ENCODE measurements around the gene IL36B.

Gene IL36B

GRCh38 chr2:113058411-113058994 lies 5.8 kb upstream of the IL36B start:
- no peaks in the 10 kb centered on the region for H3K36me3 ChIP-seq (ENCODE audit: control insufficient read depth in 5 of 5, insufficient read depth in 5 of 5, low read length in 5 of 5)
- H3K9me3 ChIP-seq (ENCODE audit: control insufficient read depth in 5 of 5, low read length in 5 of 5) = peaks cover 0 to 14% (median 4%) of the 10 kb centered on the region in 5 donors
- H3K9ac ChIP-seq (ENCODE audit: low read length in 5 of 5) = no peak overlapping the region
- no peak overlapping the region for H3K4me3 ChIP-seq (ENCODE audit: low read depth in 1 of 5, low read length in 5 of 5)
- peaks cover 0 to 8% (median 4%) of the 10 kb centered on the region in 5 donors for H3K27me3 ChIP-seq (ENCODE audit: control insufficient read depth in 5 of 5, insufficient read depth in 4 of 5, low read length in 5 of 5)
- H3K4me1 ChIP-seq (ENCODE audit: control insufficient read depth in 5 of 5, insufficient read depth in 5 of 5, low read length in 5 of 5) = no peaks in the 10 kb centered on the region
- no peak overlapping the region for H3K27ac ChIP-seq (ENCODE audit: low read depth, low read length)

DNA sequence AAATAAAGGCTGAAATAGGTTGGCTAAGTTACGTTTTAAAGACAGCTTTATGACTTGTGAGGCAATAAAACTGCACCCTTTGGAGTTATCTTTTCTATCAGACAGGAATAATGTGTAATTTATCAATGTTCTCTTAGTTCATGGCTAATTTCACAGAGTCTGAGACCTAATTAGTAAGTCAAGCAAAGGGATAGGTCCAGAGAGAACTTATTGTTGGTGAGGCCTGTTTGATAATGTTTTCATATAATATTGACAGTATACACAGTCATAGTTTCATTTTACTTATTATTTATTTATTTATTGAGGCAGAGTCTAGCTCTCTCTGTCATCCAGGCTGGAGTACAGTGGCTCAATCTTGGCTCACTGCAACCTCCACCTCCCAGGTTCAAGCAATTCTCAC lies 4.5 kb upstream of the IL36B start:
- H3K4me1 ChIP-seq (ENCODE audit: control insufficient read depth in 5 of 5, insufficient read depth in 5 of 5, low read length in 5 of 5) = no peaks in the 10 kb centered on the region
- H3K27ac ChIP-seq (ENCODE audit: low read depth, low read length) = no peak overlapping the region
- peaks cover 0 to 3% (median 0%) of the 10 kb centered on the region in 5 donors for H3K27me3 ChIP-seq (ENCODE audit: control insufficient read depth in 5 of 5, insufficient read depth in 4 of 5, low read length in 5 of 5)
- no peaks in the 10 kb centered on the region for H3K36me3 ChIP-seq (ENCODE audit: control insufficient read depth in 5 of 5, insufficient read depth in 5 of 5, low read length in 5 of 5)
- H3K9me3 ChIP-seq (ENCODE audit: control insufficient read depth in 5 of 5, low read length in 5 of 5) = peaks cover 0 to 14% (median 4%) of the 10 kb centered on the region in 5 donors
- no peak overlapping the region for H3K9ac ChIP-seq (ENCODE audit: low read length in 5 of 5)
- no peak overlapping the region for H3K4me3 ChIP-seq (ENCODE audit: low read depth in 1 of 5, low read length in 5 of 5)

DNA sequence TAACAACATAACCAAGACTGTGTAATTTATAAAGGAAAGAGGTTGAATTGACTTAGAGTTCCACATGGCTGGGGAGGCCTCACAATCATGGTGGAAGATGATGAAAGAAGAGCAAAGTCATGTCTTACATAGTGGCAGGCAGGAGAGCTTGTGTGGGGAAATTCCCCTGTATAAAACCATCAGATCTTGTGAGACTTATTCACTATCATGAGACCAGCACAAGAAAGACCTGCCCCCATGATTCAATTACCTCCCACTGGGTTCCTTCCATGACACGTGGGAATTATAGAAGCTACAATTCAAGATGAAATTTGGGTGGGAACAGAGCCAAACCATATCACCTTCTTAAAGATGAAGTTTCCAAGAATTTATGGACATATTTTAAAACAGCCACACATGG lies 3.9 kb upstream of the IL36B start:
- Histone ChIP-seq H3K9ac (ENCODE audit: low read length in 5 of 5) (no peak overlapping the region), H3K27ac (ENCODE audit: low read depth, low read length) (no peak overlapping the region), H3K27me3 (ENCODE audit: control insufficient read depth in 5 of 5, insufficient read depth in 4 of 5, low read length in 5 of 5) (peaks cover 0 to 3% (median 0%) of the 10 kb centered on the region in 5 donors), H3K36me3 (ENCODE audit: control insufficient read depth in 5 of 5, insufficient read depth in 5 of 5, low read length in 5 of 5) (no peaks in the 10 kb centered on the region), H3K4me3 (ENCODE audit: low read depth in 1 of 5, low read length in 5 of 5) (no peak overlapping the region), H3K9me3 (ENCODE audit: control insufficient read depth in 5 of 5, low read length in 5 of 5) (peaks cover 0 to 16% (median 4%) of the 10 kb centered on the region in 5 donors), H3K4me1 (ENCODE audit: control insufficient read depth in 5 of 5, insufficient read depth in 5 of 5, low read length in 5 of 5) (no peaks in the 10 kb centered on the region)

DNA sequence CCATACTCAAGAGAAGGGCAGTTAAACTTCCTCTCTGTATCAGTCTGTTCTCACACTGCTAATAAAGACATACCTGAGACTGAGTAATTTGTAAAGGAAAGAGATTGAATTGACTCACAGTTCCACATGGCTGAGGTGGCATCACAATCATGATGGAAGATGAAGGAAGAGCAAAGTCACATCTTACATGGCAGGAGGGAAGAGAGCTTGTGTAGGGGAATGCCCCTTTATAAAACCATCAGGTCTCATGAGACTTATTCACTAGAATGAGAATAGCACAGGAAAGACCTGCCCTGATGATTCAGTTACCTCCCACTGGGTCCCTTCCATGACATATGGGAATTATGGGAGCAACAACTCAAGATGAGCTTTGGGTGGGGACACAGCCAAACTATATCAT lies 1.4 kb upstream of the IL36B start:
- peaks cover 0 to 26% (median 5%) of the 10 kb centered on the region in 5 donors for H3K9me3 ChIP-seq (ENCODE audit: control insufficient read depth in 5 of 5, low read length in 5 of 5)
- peaks cover 0 to 3% (median 0%) of the 10 kb centered on the region in 5 donors for H3K27me3 ChIP-seq (ENCODE audit: control insufficient read depth in 5 of 5, insufficient read depth in 4 of 5, low read length in 5 of 5)
- no peak overlapping the region for H3K4me3 ChIP-seq (ENCODE audit: low read depth in 1 of 5, low read length in 5 of 5)
- no peaks in the 10 kb centered on the region for H3K4me1 ChIP-seq (ENCODE audit: control insufficient read depth in 5 of 5, insufficient read depth in 5 of 5, low read length in 5 of 5)
- no peaks in the 10 kb centered on the region for H3K36me3 ChIP-seq (ENCODE audit: control insufficient read depth in 5 of 5, insufficient read depth in 5 of 5, low read length in 5 of 5)
- H3K9ac ChIP-seq (ENCODE audit: low read length in 5 of 5) = no peak overlapping the region
- no peak overlapping the region for H3K27ac ChIP-seq (ENCODE audit: low read depth, low read length)

DNA sequence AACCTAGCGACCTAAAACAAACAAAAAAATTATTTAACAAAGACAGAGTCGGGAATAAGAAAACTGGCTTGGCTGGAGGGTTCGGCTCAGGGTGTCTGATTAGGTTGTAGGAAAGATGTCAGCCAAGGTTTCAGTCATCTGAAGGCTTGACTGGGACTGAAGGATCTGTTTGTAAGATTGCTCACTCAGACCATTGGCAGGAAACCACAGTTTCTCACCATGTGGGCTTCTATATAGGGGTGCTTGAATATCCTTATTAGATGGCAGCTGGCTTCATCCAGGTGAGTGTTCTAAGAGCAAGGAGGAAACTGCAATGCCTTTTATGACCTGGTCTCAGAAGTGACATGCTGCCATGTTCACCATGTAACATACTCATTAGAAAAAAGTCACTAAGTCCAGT lies 999 bp upstream of the IL36B start:
- Histone ChIP-seq H3K4me1 (ENCODE audit: control insufficient read depth in 5 of 5, insufficient read depth in 5 of 5, low read length in 5 of 5) (no peaks in the 10 kb centered on the region), H3K9ac (ENCODE audit: low read length in 5 of 5) (no peak overlapping the region), H3K36me3 (ENCODE audit: control insufficient read depth in 5 of 5, insufficient read depth in 5 of 5, low read length in 5 of 5) (no peaks in the 10 kb centered on the region), H3K4me3 (ENCODE audit: low read depth in 1 of 5, low read length in 5 of 5) (no peak overlapping the region), H3K27ac (ENCODE audit: low read depth, low read length) (no peak overlapping the region), H3K9me3 (ENCODE audit: control insufficient read depth in 5 of 5, low read length in 5 of 5) (peaks cover 0 to 26% (median 5%) of the 10 kb centered on the region in 5 donors), H3K27me3 (ENCODE audit: control insufficient read depth in 5 of 5, insufficient read depth in 4 of 5, low read length in 5 of 5) (peaks cover 0 to 3% (median 0%) of the 10 kb centered on the region in 5 donors)

DNA sequence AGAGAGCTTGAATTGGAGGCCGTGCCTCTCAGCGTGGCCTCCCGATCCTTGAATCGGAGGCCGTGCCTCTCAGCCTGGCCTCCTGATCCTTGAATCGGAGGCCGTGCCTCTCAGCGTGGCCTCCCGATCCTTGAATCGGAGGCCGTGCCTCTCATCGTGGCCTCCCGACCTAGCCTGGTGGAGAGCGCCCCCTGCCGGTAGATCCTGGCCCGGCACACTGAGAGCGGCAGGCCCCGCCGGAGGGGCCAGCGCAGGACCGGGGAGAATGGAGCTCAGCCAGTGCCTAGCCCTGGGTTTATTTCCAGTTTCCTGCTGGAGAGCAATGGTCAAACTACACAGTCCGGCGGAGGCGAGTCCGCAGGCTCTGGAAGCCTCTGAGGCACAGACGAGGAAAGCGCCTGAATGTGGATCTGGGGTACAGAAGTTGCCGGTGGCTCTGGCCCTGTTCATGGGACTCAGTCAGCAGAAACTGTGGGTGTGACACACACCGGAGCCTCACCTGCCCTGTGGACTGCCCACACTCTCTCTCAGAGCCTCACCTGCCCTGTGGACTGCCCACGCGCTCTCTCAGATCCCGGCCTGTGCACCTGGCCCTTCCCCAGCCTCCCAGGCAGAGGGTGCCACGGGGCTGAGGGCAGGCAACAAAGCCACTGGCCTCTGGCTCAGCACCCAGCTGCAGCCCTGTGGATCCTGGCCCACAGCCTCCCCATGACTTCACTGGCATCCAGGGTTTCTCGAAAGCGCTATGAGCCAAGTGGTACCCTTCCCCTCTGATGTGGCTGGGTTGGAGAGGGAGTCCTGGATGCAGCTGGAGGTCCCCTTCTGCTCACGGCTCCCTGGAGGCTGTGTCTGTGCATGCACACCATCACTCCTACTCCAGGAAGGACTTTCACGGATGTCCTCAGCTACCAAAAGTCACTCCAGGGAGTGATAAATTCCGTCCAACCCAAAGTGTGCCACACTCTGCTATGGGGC lies 1.5 kb downstream of the IL36B start:
- no peak overlapping the region for H3K9ac ChIP-seq (ENCODE audit: low read length in 5 of 5)
- no peaks in the 10 kb centered on the region for H3K4me1 ChIP-seq (ENCODE audit: control insufficient read depth in 5 of 5, insufficient read depth in 5 of 5, low read length in 5 of 5)
- H3K27me3 ChIP-seq (ENCODE audit: control insufficient read depth in 5 of 5, insufficient read depth in 4 of 5, low read length in 5 of 5) = peaks cover 0 to 3% (median 0%) of the 10 kb centered on the region in 5 donors
- no peak overlapping the region for H3K27ac ChIP-seq (ENCODE audit: low read depth, low read length)
- H3K36me3 ChIP-seq (ENCODE audit: control insufficient read depth in 5 of 5, insufficient read depth in 5 of 5, low read length in 5 of 5) = no peaks in the 10 kb centered on the region
- no peak overlapping the region for H3K4me3 ChIP-seq (ENCODE audit: low read depth in 1 of 5, low read length in 5 of 5)
- peaks cover 0 to 24% (median 5%) of the 10 kb centered on the region in 5 donors for H3K9me3 ChIP-seq (ENCODE audit: control insufficient read depth in 5 of 5, low read length in 5 of 5)

- no peak overlapping the region for H3K9ac ChIP-seq (ENCODE audit: low read length in 5 of 5)
- no peaks in the 10 kb centered on the region for H3K27me3 ChIP-seq (ENCODE audit: control insufficient read depth in 5 of 5, insufficient read depth in 4 of 5, low read length in 5 of 5)
- H3K4me3 ChIP-seq (ENCODE audit: low read depth in 1 of 5, low read length in 5 of 5) = no peak overlapping the region
- H3K36me3 ChIP-seq (ENCODE audit: control insufficient read depth in 5 of 5, insufficient read depth in 5 of 5, low read length in 5 of 5) = no peaks in the 10 kb centered on the region
- no peak overlapping the region for H3K27ac ChIP-seq (ENCODE audit: low read depth, low read length)
- H3K9me3 ChIP-seq (ENCODE audit: control insufficient read depth in 5 of 5, low read length in 5 of 5) = peaks cover 0 to 10% (median 2%) of the 10 kb centered on the region in 5 donors
- no peaks in the 10 kb centered on the region for H3K4me1 ChIP-seq (ENCODE audit: control insufficient read depth in 5 of 5, insufficient read depth in 5 of 5, low read length in 5 of 5)
Observed at GRCh38 chr2:113046465-113046864, 6.2 kb downstream of the IL36B start.

- Histone ChIP-seq H3K9me3 (ENCODE audit: control insufficient read depth in 5 of 5, low read length in 5 of 5) (peaks cover 0 to 4% (median 0%) of the 10 kb centered on the region in 5 donors), H3K4me3 (ENCODE audit: low read depth in 1 of 5, low read length in 5 of 5) (no peak overlapping the region), H3K4me1 (ENCODE audit: control insufficient read depth in 5 of 5, insufficient read depth in 5 of 5, low read length in 5 of 5) (no peaks in the 10 kb centered on the region), H3K36me3 (ENCODE audit: control insufficient read depth in 5 of 5, insufficient read depth in 5 of 5, low read length in 5 of 5) (no peaks in the 10 kb centered on the region), H3K9ac (ENCODE audit: low read length in 5 of 5) (no peak overlapping the region), H3K27ac (ENCODE audit: low read depth, low read length) (no peak overlapping the region), H3K27me3 (ENCODE audit: control insufficient read depth in 5 of 5, insufficient read depth in 4 of 5, low read length in 5 of 5) (no peaks in the 10 kb centered on the region)
Observed at GRCh38 chr2:113041871-113042270, 10.8 kb downstream of the IL36B start.

DNA sequence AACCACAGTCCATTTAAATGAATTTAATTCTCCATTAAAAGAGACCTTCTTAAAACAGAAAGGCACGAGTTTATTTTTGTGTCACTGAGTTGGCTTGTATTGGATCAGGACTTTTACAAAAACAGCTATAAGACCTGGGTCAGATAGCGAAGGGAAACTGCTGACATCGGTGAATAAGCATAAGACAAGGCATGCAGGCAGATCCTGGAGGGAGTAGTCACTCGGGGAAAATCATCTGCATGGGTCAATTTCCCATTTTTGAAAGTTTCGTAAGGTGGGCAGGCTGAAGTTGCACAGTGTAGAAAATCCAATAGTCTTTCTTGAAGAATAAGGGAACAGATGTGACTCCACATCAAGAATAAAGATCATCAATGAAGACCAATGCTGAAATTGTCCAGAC lies 12.9 kb downstream of the IL36B start:
- no peaks in the 10 kb centered on the region for H3K36me3 ChIP-seq (ENCODE audit: control insufficient read depth in 5 of 5, insufficient read depth in 5 of 5, low read length in 5 of 5)
- H3K27ac ChIP-seq (ENCODE audit: low read depth, low read length) = no peak overlapping the region
- peaks cover 0 to 2% (median 0%) of the 10 kb centered on the region in 5 donors for H3K27me3 ChIP-seq (ENCODE audit: control insufficient read depth in 5 of 5, insufficient read depth in 4 of 5, low read length in 5 of 5)
- H3K4me1 ChIP-seq (ENCODE audit: control insufficient read depth in 5 of 5, insufficient read depth in 5 of 5, low read length in 5 of 5) = no peaks in the 10 kb centered on the region
- no peak overlapping the region for H3K9ac ChIP-seq (ENCODE audit: low read length in 5 of 5)
- no peak overlapping the region for H3K4me3 ChIP-seq (ENCODE audit: low read depth in 1 of 5, low read length in 5 of 5)
- peaks cover 0 to 4% (median 0%) of the 10 kb centered on the region in 5 donors for H3K9me3 ChIP-seq (ENCODE audit: control insufficient read depth in 5 of 5, low read length in 5 of 5)

GRCh38 chr2:113039158-113039557 lies 13.5 kb downstream of the IL36B start:
- Histone ChIP-seq H3K27me3 (ENCODE audit: control insufficient read depth in 5 of 5, insufficient read depth in 4 of 5, low read length in 5 of 5) (peaks cover 0 to 4% (median 0%) of the 10 kb centered on the region in 5 donors), H3K9ac (ENCODE audit: low read length in 5 of 5) (no peak overlapping the region), H3K27ac (ENCODE audit: low read depth, low read length) (no peak overlapping the region), H3K4me3 (ENCODE audit: low read depth in 1 of 5, low read length in 5 of 5) (no peak overlapping the region), H3K36me3 (ENCODE audit: control insufficient read depth in 5 of 5, insufficient read depth in 5 of 5, low read length in 5 of 5) (no peaks in the 10 kb centered on the region), H3K4me1 (ENCODE audit: control insufficient read depth in 5 of 5, insufficient read depth in 5 of 5, low read length in 5 of 5) (no peaks in the 10 kb centered on the region), H3K9me3 (ENCODE audit: control insufficient read depth in 5 of 5, low read length in 5 of 5) (peaks cover 0 to 4% (median 0%) of the 10 kb centered on the region in 5 donors)

Measured in subcutaneous abdominal adipose tissue (tissue), 5 donors.